HG03135 (cell line): Measurements from ENCODE around the gene FUS.
"Not testable (repeated sequence)": the region's sequence is repeated elsewhere in the genome, so short reads cannot be mapped to it uniquely, and the experiment has no call there.

Experiments
- ATAC-seq: cut with Tn5 transposase; IDR thresholded peaks from one replicate; pipeline ENCODE4 v1.9.1; 2021; ENCODE audit warnings: mild to moderate bottlenecking, moderate library complexity; ENCODE audit not compliant: unreplicated experiment

Gene FUS

GRCh38 chr16:31179747-31180459, at the start of gene FUS:
Gene FUS, plus strand, starts transcription at chr16:31180139. Its CDS starts 76 bp downstream, at chr16:31180215.
- peak; percentile 53 for ATAC-seq

GRCh38 chr16:31130336-31130891, 49.5 kb upstream of the FUS start:
- no peak for ATAC-seq

GRCh38 chr16:31130899-31131298, 49.0 kb upstream of the FUS start:
- no peak for ATAC-seq

GRCh38 chr16:31131416-31131815, 48.5 kb upstream of the FUS start:
- ATAC-seq = no peak

- ATAC-seq = no peak
Observed at GRCh38 chr16:31131841-31132271, 48.1 kb upstream of the FUS start.

GRCh38 chr16:31132303-31132979, 47.5 kb upstream of the FUS start:
- no peak for ATAC-seq

GRCh38 chr16:31133046-31133501, 46.9 kb upstream of the FUS start:
- ATAC-seq = no peak

GRCh38 chr16:31134091-31134571, 45.8 kb upstream of the FUS start:
- no peak for ATAC-seq

GRCh38 chr16:31134625-31135534, 45.1 kb upstream of the FUS start:
- no peak for ATAC-seq

- no peak for ATAC-seq
Observed at GRCh38 chr16:31135535-31136286, 44.2 kb upstream of the FUS start, which contains the start of gene PRSS8. Gene PRSS8, minus strand, starts transcription at chr16:31135727. Its CDS starts 229 bp downstream, at chr16:31135498.

GRCh38 chr16:31136287-31136662, 43.7 kb upstream of the FUS start:
- no peak for ATAC-seq

GRCh38 chr16:31136822-31137499, 43.0 kb upstream of the FUS start:
- ATAC-seq = not testable (repeated sequence)

- ATAC-seq = no peak
Observed at GRCh38 chr16:31138621-31139578, 41.0 kb upstream of the FUS start.

- not testable (repeated sequence) for ATAC-seq
Observed at GRCh38 chr16:31141071-31141469, 38.9 kb upstream of the FUS start.

- ATAC-seq = peak; percentile 3
Observed at GRCh38 chr16:31141489-31142108, 38.3 kb upstream of the FUS start.

GRCh38 chr16:31142109-31143010, 37.6 kb upstream of the FUS start:
- peak; percentile 91 for ATAC-seq
